Measurements from ENCODE around the gene HADHA. TPM values are rescaled to one million over a fixed set of nuclear protein-coding genes. Genes with fewer than 3 reads are reported as not detected.
"Not testable (repeated sequence)": the region's sequence is repeated elsewhere in the genome, so short reads cannot be mapped to it uniquely, and the experiment has no call there.

HADHA gene
- total RNA-seq, 1 experiment from 2014 or later = 99.9 TPM

GRCh38 chr2:26276484-26277227 lies 32.2 kb upstream of the HADHA start:
- no peaks in the 10 kb centered on the region for H3K9me3 ChIP-seq (ENCODE audit: low read length)
- no peak overlapping the region for H2AFZ ChIP-seq (ENCODE audit: low read length)
- no peaks in the 10 kb centered on the region for H4K20me1 ChIP-seq (ENCODE audit: insufficient read depth, low read depth, low read length)
- H3K9ac ChIP-seq (ENCODE audit: low read length) = no peak overlapping the region
- no peak overlapping the region for H3K4me3 ChIP-seq (ENCODE audit: low read length)
- DNase-seq = no peak
- H3K27ac ChIP-seq (ENCODE audit: low read length) = no peak overlapping the region
- H3K9me2 ChIP-seq (replicated peaks; ENCODE audit: insufficient read depth, low read length) = no peaks in the 10 kb centered on the region
- peaks cover 16% of the 10 kb centered on the region; the same call in 1 of the 2 replicates for H3K36me3 ChIP-seq (ENCODE audit: insufficient read depth, low read length)
- H3K79me2 ChIP-seq (ENCODE audit: low read length) = no peaks in the 10 kb centered on the region
- no peak overlapping the region for H3K4me2 ChIP-seq (ENCODE audit: low read depth, low read length, poor library complexity, severe bottlenecking)
- no peaks in the 10 kb centered on the region for H3K27me3 ChIP-seq (ENCODE audit: low read length)
- peaks cover 15% of the 10 kb centered on the region for H3K4me1 ChIP-seq (ENCODE audit: low read length)

DNA sequence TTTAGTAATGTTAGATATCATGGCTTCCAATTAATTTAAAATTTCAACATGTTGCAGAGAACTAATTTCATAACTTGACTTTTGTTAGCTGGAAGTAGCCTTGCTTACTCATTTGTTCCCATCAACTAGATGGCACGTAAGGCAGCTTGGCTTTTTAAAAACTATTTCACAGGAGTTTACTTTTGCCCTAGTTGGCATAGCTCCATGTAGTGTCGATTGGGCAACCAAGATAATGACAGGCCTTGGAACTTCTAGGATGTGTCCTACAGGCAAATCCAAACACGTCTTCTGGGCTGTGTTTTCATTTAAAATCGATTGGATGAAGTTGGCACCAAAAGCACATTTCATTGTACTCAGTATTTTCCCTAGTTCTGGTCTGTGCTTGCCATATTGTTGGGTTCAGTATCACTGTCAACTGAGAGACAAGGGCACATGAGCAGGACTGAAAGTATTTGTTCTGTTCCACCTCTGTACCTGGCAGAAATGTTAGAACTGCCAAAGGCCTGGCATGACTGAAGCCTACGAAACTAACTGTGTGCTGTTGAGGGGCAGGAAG lies 29.7 kb upstream of the HADHA start:
- Histone ChIP-seq H3K9me3 (ENCODE audit: low read length) (no peaks in the 10 kb centered on the region), H3K27me3 (ENCODE audit: low read length) (no peaks in the 10 kb centered on the region), H4K20me1 (ENCODE audit: insufficient read depth, low read depth, low read length) (0 out of 2 replicates have a peak, but pooled peaks cover 6% of the 10 kb centered on the region), H3K4me1 (ENCODE audit: low read length) (peaks cover 31% of the 10 kb centered on the region), H3K36me3 (ENCODE audit: insufficient read depth, low read length) (peaks cover 9% of the 10 kb centered on the region; the same call in 1 of the 2 replicates), H3K4me2 (ENCODE audit: low read depth, low read length, poor library complexity, severe bottlenecking) (no peak overlapping the region), H3K27ac (ENCODE audit: low read length) (no peak overlapping the region), H3K79me2 (ENCODE audit: low read length) (no peaks in the 10 kb centered on the region), H3K4me3 (ENCODE audit: low read length) (no peak overlapping the region), H3K9me2 (replicated peaks; ENCODE audit: insufficient read depth, low read length) (no peaks in the 10 kb centered on the region), H3K9ac (ENCODE audit: low read length) (no peak overlapping the region), H2AFZ (ENCODE audit: low read length) (no peak overlapping the region)
- no peak for DNase-seq

- Histone ChIP-seq H3K36me3 (ENCODE audit: insufficient read depth, low read length) (peaks cover 9% of the 10 kb centered on the region; the same call in 1 of the 2 replicates), H3K4me1 (ENCODE audit: low read length) (peaks cover 34% of the 10 kb centered on the region), H4K20me1 (ENCODE audit: insufficient read depth, low read depth, low read length) (0 out of 2 replicates have a peak, but pooled peaks cover 6% of the 10 kb centered on the region), H3K4me2 (ENCODE audit: low read depth, low read length, poor library complexity, severe bottlenecking) (no peak overlapping the region), H3K27ac (ENCODE audit: low read length) (no peak overlapping the region), H3K9me3 (ENCODE audit: low read length) (no peaks in the 10 kb centered on the region), H3K4me3 (ENCODE audit: low read length) (no peak overlapping the region), H3K79me2 (ENCODE audit: low read length) (no peaks in the 10 kb centered on the region), H3K9me2 (replicated peaks; ENCODE audit: insufficient read depth, low read length) (no peaks in the 10 kb centered on the region), H3K27me3 (ENCODE audit: low read length) (no peaks in the 10 kb centered on the region), H2AFZ (ENCODE audit: low read length) (no peak overlapping the region), H3K9ac (ENCODE audit: low read length) (no peak overlapping the region)
- no peak for DNase-seq
Measured at GRCh38 chr2:26273501-26273900, 29.1 kb upstream of the HADHA start.

DNA sequence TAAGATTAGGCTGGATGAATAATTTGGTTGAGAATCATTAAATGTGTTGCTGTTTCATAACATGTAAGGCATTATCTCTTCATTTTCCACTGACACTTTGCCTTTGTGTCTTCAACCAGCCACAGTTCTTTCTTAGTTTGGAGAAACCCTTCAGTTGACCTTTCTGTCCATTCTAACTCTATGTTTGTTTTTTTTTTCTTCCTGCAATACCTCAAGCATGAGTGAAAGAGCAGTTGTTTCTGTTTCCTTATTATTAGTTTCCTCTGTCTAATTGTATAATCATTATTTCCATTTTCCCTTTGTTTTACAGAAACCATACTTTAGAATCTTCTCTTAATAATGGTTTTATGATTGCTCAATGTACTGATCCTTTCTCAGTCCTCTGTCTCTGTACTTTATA lies 25.9 kb upstream of the HADHA start:
- 0 out of 2 replicates have a peak, but pooled peaks cover 6% of the 10 kb centered on the region for H4K20me1 ChIP-seq (ENCODE audit: insufficient read depth, low read depth, low read length)
- no peaks in the 10 kb centered on the region for H3K9me3 ChIP-seq (ENCODE audit: low read length)
- H2AFZ ChIP-seq (ENCODE audit: low read length) = no peak overlapping the region
- H3K79me2 ChIP-seq (ENCODE audit: low read length) = no peaks in the 10 kb centered on the region
- peak overlapping the region; percentile 33 for H3K4me3 ChIP-seq (ENCODE audit: low read length)
- no peaks in the 10 kb centered on the region for H3K27me3 ChIP-seq (ENCODE audit: low read length)
- DNase-seq = no peak
- H3K4me1 ChIP-seq (ENCODE audit: low read length) = peaks cover 25% of the 10 kb centered on the region
- H3K27ac ChIP-seq (ENCODE audit: low read length) = peak overlapping the region; percentile 84
- peak overlapping the region; percentile 81 for H3K4me2 ChIP-seq (ENCODE audit: low read depth, low read length, poor library complexity, severe bottlenecking)
- H3K36me3 ChIP-seq (ENCODE audit: insufficient read depth, low read length) = peaks cover 9% of the 10 kb centered on the region; the same call in 1 of the 2 replicates
- no peaks in the 10 kb centered on the region for H3K9me2 ChIP-seq (replicated peaks; ENCODE audit: insufficient read depth, low read length)
- peak overlapping the region; percentile 11; the same call in 1 of the 2 replicates for H3K9ac ChIP-seq (ENCODE audit: low read length)

- H3K27me3 ChIP-seq (ENCODE audit: low read length) = no peaks in the 10 kb centered on the region
- H3K9ac ChIP-seq (ENCODE audit: low read length) = peak overlapping the region; percentile 11; the same call in 1 of the 2 replicates
- H3K4me1 ChIP-seq (ENCODE audit: low read length) = peaks cover 23% of the 10 kb centered on the region
- H3K79me2 ChIP-seq (ENCODE audit: low read length) = no peaks in the 10 kb centered on the region
- H3K4me2 ChIP-seq (ENCODE audit: low read depth, low read length, poor library complexity, severe bottlenecking) = peak overlapping the region; percentile 81
- H3K36me3 ChIP-seq (ENCODE audit: insufficient read depth, low read length) = peaks cover 9% of the 10 kb centered on the region; the same call in 1 of the 2 replicates
- no peaks in the 10 kb centered on the region for H3K9me3 ChIP-seq (ENCODE audit: low read length)
- H4K20me1 ChIP-seq (ENCODE audit: insufficient read depth, low read depth, low read length) = 0 out of 2 replicates have a peak, but pooled peaks cover 6% of the 10 kb centered on the region
- DNase-seq = peak; percentile 89
- H3K4me3 ChIP-seq (ENCODE audit: low read length) = peak overlapping the region; percentile 33
- H3K9me2 ChIP-seq (replicated peaks; ENCODE audit: insufficient read depth, low read length) = no peaks in the 10 kb centered on the region
- H3K27ac ChIP-seq (ENCODE audit: low read length) = peak overlapping the region; percentile 84
- H2AFZ ChIP-seq (ENCODE audit: low read length) = no peak overlapping the region
Measured at GRCh38 chr2:26269571-26270158, 25.2 kb upstream of the HADHA start.

- peaks cover 23% of the 10 kb centered on the region for H3K4me1 ChIP-seq (ENCODE audit: low read length)
- H3K27ac ChIP-seq (ENCODE audit: low read length) = peak overlapping the region; percentile 84
- H4K20me1 ChIP-seq (ENCODE audit: insufficient read depth, low read depth, low read length); H3K27me3 ChIP-seq (ENCODE audit: low read length); H3K79me2 ChIP-seq (ENCODE audit: low read length); H3K36me3 ChIP-seq (ENCODE audit: insufficient read depth, low read length); H3K4me3 ChIP-seq (ENCODE audit: low read length); H3K9me3 ChIP-seq (ENCODE audit: low read length); H2AFZ ChIP-seq (ENCODE audit: low read length); DNase-seq; H3K9ac ChIP-seq (ENCODE audit: low read length); H3K9me2 ChIP-seq (replicated peaks; ENCODE audit: insufficient read depth, low read length): not testable (repeated sequence)
- H3K4me2 ChIP-seq (ENCODE audit: low read depth, low read length, poor library complexity, severe bottlenecking) = peak overlapping the region; percentile 81
Measured at GRCh38 chr2:26268670-26269385, 24.4 kb upstream of the HADHA start.

DNA sequence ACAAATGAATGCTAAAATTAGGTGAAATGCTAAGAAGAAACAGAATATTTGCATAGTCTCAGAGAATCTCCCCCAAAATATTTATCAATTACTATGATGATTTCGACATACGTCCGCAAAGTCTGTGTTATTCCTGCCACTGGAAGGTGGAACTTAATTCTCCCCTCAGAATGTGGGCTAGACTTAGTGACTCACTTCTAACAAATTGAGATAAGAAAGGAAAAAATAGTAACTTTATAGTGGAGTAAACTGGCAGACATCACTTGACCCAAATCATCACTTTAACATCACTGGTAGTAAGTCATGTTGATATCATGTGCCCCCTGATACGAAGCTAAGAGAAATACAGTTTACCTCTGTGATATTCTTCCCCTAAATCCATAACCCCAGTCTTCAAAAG lies 23.8 kb upstream of the HADHA start:
- Histone ChIP-seq H3K4me1 (ENCODE audit: low read length) (peaks cover 19% of the 10 kb centered on the region), H3K79me2 (ENCODE audit: low read length) (no peaks in the 10 kb centered on the region), H3K27me3 (ENCODE audit: low read length) (no peaks in the 10 kb centered on the region), H3K9me2 (replicated peaks; ENCODE audit: insufficient read depth, low read length) (no peaks in the 10 kb centered on the region), H3K36me3 (ENCODE audit: insufficient read depth, low read length) (peaks cover 4% of the 10 kb centered on the region; the same call in 1 of the 2 replicates), H3K9ac (ENCODE audit: low read length) (no peak overlapping the region), H2AFZ (ENCODE audit: low read length) (no peak overlapping the region), H3K27ac (ENCODE audit: low read length) (no peak overlapping the region), H3K4me3 (ENCODE audit: low read length) (no peak overlapping the region), H3K4me2 (ENCODE audit: low read depth, low read length, poor library complexity, severe bottlenecking) (no peak overlapping the region), H3K9me3 (ENCODE audit: low read length) (no peaks in the 10 kb centered on the region), H4K20me1 (ENCODE audit: insufficient read depth, low read depth, low read length) (0 out of 2 replicates have a peak, but pooled peaks cover 6% of the 10 kb centered on the region)
- no peak for DNase-seq

- H2AFZ ChIP-seq (ENCODE audit: low read length); H3K27me3 ChIP-seq (ENCODE audit: low read length); DNase-seq; H3K4me3 ChIP-seq (ENCODE audit: low read length); H3K4me2 ChIP-seq (ENCODE audit: low read depth, low read length, poor library complexity, severe bottlenecking); H3K4me1 ChIP-seq (ENCODE audit: low read length); H3K9ac ChIP-seq (ENCODE audit: low read length); H3K9me2 ChIP-seq (replicated peaks; ENCODE audit: insufficient read depth, low read length); H3K36me3 ChIP-seq (ENCODE audit: insufficient read depth, low read length); H3K27ac ChIP-seq (ENCODE audit: low read length); H4K20me1 ChIP-seq (ENCODE audit: insufficient read depth, low read depth, low read length); H3K9me3 ChIP-seq (ENCODE audit: low read length): not testable (repeated sequence)
- peaks cover 19% of the 10 kb centered on the region for H3K79me2 ChIP-seq (ENCODE audit: low read length)
Measured at GRCh38 chr2:26258836-26259235, 14.4 kb upstream of the HADHA start.
